ENCODE data around the gene DGCR8. TPM values are rescaled to one million over a fixed set of nuclear protein-coding genes. Genes with fewer than 3 reads are reported as not detected.

Gene DGCR8
- 24.9 and 28.7 TPM in 2 replicates for total RNA-seq (2014; rRNA removed; shearing (Covaris generic))
- polyA plus RNA-seq (2016; fragmentation: Nextera tagmentation; extraction: Ambion mirVana), result 14.0 and 14.2 TPM in 2 replicates

DNA sequence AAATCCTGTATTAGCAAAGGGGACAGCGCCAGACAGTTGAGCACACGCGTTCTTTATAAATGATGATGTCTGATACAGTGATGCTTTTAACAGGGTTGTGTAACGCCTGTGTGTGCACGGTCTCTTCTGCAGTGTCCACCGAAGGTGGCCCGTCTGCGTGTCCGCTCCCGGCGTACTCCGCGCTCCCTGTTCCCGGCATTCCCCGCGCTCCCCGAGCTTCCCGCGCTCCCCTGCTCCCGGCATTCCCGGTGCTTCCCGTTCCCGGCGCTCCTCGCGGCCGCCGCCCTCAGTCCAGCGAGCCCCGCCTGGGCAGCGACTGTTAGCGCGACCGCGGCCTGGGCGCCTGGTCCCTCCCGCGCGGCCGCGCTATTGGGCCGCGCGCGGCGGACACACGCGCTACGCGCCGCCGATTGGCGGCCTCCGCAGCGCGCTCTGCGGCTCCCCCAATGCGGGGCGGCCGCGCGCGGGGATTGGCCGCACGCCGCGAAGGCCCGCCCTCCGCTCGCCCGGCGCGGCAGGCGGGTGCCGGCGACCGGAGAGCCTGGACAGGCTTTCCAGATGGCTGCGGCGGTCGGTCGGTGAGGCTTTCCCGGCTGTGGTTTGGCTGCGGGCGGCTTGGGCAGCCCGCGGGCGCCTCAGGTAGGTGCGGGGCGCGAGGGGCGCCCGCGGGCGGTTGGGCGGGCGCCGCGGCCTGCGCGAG is at the start of gene DGCR8:
Gene DGCR8, plus strand, starts transcription at position 497 of the 700 bp plus-strand sequence. CDS start 5,723 bp downstream, outside the sequence.
- peak within 1 kb of the TSS; percentile 83 for H3K4me2 ChIP-seq (ENCODE audit: unreplicated experiment)
- no peaks in the 10 kb centered on the region for H3K9me3 ChIP-seq (ENCODE audit: low read depth)
- no peaks in the 10 kb centered on the region for H3K9me2 ChIP-seq (ENCODE audit: insufficient read depth)
- peak within 1 kb of the TSS; percentile 81 for H2AFZ ChIP-seq
- H3K9ac ChIP-seq, result peak within 1 kb of the TSS; percentile 92
- in situ Hi-C loops (cut with MboI), result no loop called here
- peak within 1 kb of the TSS; percentile 85 for H3K27ac ChIP-seq
- peaks cover 7% of the 10 kb centered on the region for H3K4me1 ChIP-seq (ENCODE audit: insufficient read depth)
- 1 to 2% methylated on average over 49 to 71 of the region's 100 CpGs for WGBS, 2 experiments (ENCODE audit: low coverage in 1 of 2, low lambda C conversion rate in 2 of 2, missing lambda C conversion rate in 2 of 2)
- H3K36me3 ChIP-seq (ENCODE audit: low read depth), result no peaks in the 10 kb centered on the region
- peak; percentile 97 for DNase-seq
- H3K79me2 ChIP-seq (ENCODE audit: insufficient read depth), result peaks cover 45% of the 10 kb centered on the region
- peaks cover 22% of the 10 kb centered on the region for H3F3A ChIP-seq (ENCODE audit: insufficient read depth)
- peaks cover 9% of the 10 kb centered on the region; the same call in 1 of the 2 replicates for H4K20me1 ChIP-seq (ENCODE audit: insufficient read depth)
- H3K4me3 ChIP-seq, result peak within 1 kb of the TSS; percentile 79
- TF ChIP-seq EZH2 (IDR thresholded peaks at IDR 0.05; ENCODE audit: insufficient read depth, poor library complexity, severe bottlenecking) (no peak), EZH2phosphoT487 (IDR thresholded peaks at IDR 0.05; ENCODE audit: insufficient read depth, low read depth) (no peak)
- H3K27me3 ChIP-seq (replicated peaks; ENCODE audit: insufficient read depth), result no peaks in the 10 kb centered on the region

DNA sequence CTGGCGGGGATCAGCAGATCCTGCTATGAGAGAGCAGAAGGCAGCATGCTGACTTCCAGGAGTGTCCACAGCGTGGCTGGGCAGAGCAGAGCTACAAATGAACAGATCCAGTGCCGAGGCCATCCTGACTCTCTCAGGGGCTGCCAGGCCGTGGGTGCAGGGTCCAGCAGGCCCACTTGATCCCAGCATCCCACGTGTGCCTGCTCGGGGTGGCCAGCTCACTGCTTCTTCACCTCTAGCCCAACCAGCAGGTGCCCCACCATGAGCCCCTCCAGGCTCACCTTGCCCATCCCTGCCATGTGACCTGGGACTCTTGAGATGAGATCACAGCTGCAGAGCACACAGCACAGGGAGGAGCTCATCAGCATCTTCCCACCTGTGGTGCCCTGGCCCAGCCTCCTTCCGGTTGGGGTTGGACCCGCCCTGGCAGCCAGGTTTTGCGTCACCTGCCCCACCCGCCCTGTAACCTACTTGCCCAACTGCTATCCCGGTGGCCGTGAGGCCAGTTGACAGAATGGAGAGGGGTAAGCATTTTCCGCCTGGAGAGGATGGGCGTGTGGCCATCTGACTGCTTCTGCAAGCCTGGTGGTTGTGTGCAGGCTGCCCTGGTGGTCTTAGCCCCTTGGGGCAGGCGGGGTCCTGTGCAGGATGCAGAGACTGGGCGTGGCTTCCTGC is 48.2 kb upstream of the DGCR8 start:
- no peak for DNase-seq
- Histone ChIP-seq H3K79me2 (ENCODE audit: insufficient read depth) (peaks cover 58% of the 10 kb centered on the region), H3K27me3 (replicated peaks; ENCODE audit: insufficient read depth) (no peaks in the 10 kb centered on the region), H2AFZ (no peak overlapping the region), H3K9me3 (ENCODE audit: low read depth) (no peaks in the 10 kb centered on the region), H3K27ac (no peak overlapping the region), H3K9ac (no peak overlapping the region), H3K4me2 (ENCODE audit: unreplicated experiment) (no peak overlapping the region), H3K36me3 (ENCODE audit: low read depth) (no peaks in the 10 kb centered on the region), H3K4me1 (ENCODE audit: insufficient read depth) (no peaks in the 10 kb centered on the region), H3F3A (ENCODE audit: insufficient read depth) (no peaks in the 10 kb centered on the region), H4K20me1 (ENCODE audit: insufficient read depth) (no peaks in the 10 kb centered on the region), H3K9me2 (ENCODE audit: insufficient read depth) (no peaks in the 10 kb centered on the region), H3K4me3 (no peak overlapping the region)
- WGBS, 2 experiments (ENCODE audit: low coverage in 1 of 2, low lambda C conversion rate in 2 of 2, missing lambda C conversion rate in 2 of 2), result 94 to 95% methylated on average over 16 of the region's 16 CpGs
- no peak for TF ChIP-seq EZH2 (IDR thresholded peaks at IDR 0.05; ENCODE audit: insufficient read depth, poor library complexity, severe bottlenecking)
- TF ChIP-seq EZH2phosphoT487 (IDR thresholded peaks at IDR 0.05; ENCODE audit: insufficient read depth, low read depth), result no peak
- in situ Hi-C loops (cut with MboI), result no loop called here

DNA sequence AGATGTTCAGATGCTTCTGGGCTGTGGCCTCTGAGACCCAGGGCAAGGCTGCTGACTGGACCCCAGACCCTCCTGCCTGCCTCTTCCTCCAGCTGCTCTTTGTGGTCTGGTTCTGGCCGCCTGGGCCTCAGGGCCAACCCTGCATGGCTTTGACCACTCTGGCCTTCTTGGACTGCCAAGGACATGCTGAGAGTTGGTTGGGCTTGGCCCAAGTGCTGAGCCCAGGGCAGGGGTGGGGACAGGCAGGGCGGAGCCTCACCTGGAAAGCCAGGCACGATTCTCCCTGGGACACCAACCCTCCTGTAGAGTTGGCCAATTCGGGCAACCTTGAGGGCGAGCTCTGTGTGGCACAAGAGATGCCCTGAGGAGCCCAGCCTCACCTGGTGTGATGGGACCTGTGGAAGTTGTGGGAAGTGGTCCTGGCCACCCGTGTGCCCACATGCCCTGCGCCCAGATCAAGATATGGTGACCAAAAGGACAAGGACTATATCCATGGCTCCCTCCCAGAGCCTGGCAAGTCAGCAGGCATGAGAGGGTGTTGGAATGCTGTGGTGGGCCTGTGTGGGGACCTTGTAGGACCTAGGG is 47.5 kb upstream of the DGCR8 start:
- Histone ChIP-seq H3K79me2 (ENCODE audit: insufficient read depth) (peaks cover 52% of the 10 kb centered on the region), H3F3A (ENCODE audit: insufficient read depth) (no peaks in the 10 kb centered on the region), H4K20me1 (ENCODE audit: insufficient read depth) (no peaks in the 10 kb centered on the region), H3K4me2 (ENCODE audit: unreplicated experiment) (no peak overlapping the region), H3K4me1 (ENCODE audit: insufficient read depth) (no peaks in the 10 kb centered on the region), H3K9me3 (ENCODE audit: low read depth) (no peaks in the 10 kb centered on the region), H3K27ac (no peak overlapping the region), H3K9ac (no peak overlapping the region), H3K36me3 (ENCODE audit: low read depth) (no peaks in the 10 kb centered on the region), H3K27me3 (replicated peaks; ENCODE audit: insufficient read depth) (no peaks in the 10 kb centered on the region), H3K4me3 (no peak overlapping the region), H3K9me2 (ENCODE audit: insufficient read depth) (no peaks in the 10 kb centered on the region), H2AFZ (no peak overlapping the region)
- no peak for DNase-seq
- WGBS, 2 experiments (ENCODE audit: low coverage in 1 of 2, low lambda C conversion rate in 2 of 2, missing lambda C conversion rate in 2 of 2), result 98 to 99% methylated on average over 7 of the region's 7 CpGs
- in situ Hi-C loops (cut with MboI), result no loop called here
- TF ChIP-seq EZH2 (IDR thresholded peaks at IDR 0.05; ENCODE audit: insufficient read depth, poor library complexity, severe bottlenecking) (no peak), EZH2phosphoT487 (IDR thresholded peaks at IDR 0.05; ENCODE audit: insufficient read depth, low read depth) (no peak)

DNA sequence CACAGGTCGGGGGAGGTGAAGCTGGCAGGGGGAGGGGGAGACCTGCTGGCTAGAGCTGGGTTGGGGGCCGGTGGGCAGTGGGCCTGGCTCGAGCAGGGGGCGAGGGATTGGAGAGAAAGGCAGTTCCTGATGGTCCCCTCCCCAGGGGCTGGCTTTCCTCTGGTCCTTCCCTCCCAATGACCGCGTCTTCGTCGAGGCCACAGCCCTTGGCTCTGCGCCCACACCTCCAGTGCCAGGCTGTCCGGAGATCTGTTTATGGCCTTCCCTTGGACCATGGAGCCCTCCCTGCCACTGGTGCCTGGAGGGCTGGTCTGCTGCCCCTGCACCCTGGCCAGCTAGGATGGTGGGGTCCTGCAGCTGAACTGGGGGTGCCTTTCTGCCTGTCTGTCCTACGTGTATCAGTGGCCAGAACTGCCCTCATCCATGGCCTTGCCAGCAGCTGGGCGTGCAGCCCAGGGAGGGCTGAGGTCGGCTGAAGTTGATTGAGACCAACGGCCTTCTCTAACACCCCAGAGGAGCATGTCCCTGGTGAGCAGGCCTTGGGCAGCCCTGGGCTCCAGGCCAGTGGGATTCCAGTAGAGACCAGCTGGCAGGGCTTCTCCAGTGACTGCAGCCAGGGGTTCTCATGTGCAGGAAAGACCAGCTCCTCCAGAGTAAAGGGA is 46.9 kb upstream of the DGCR8 start:
- 66 to 75% methylated on average over 6 to 12 of the region's 14 CpGs for WGBS, 2 experiments (ENCODE audit: low coverage in 1 of 2, low lambda C conversion rate in 2 of 2, missing lambda C conversion rate in 2 of 2)
- no peaks in the 10 kb centered on the region for H3K9me3 ChIP-seq (ENCODE audit: low read depth)
- peaks cover 49% of the 10 kb centered on the region for H3K79me2 ChIP-seq (ENCODE audit: insufficient read depth)
- no peak overlapping the region for H3K9ac ChIP-seq
- no peaks in the 10 kb centered on the region for H4K20me1 ChIP-seq (ENCODE audit: insufficient read depth)
- H3K36me3 ChIP-seq (ENCODE audit: low read depth), result no peaks in the 10 kb centered on the region
- DNase-seq, result no peak
- no peaks in the 10 kb centered on the region for H3F3A ChIP-seq (ENCODE audit: insufficient read depth)
- no peak overlapping the region for H3K27ac ChIP-seq
- in situ Hi-C loops (cut with MboI), result no loop called here
- no peak overlapping the region for H3K4me3 ChIP-seq
- H3K4me1 ChIP-seq (ENCODE audit: insufficient read depth), result no peaks in the 10 kb centered on the region
- no peak overlapping the region for H3K4me2 ChIP-seq (ENCODE audit: unreplicated experiment)
- H3K27me3 ChIP-seq (replicated peaks; ENCODE audit: insufficient read depth), result no peaks in the 10 kb centered on the region
- no peak overlapping the region for H2AFZ ChIP-seq
- H3K9me2 ChIP-seq (ENCODE audit: insufficient read depth), result no peaks in the 10 kb centered on the region
- TF ChIP-seq EZH2 (IDR thresholded peaks at IDR 0.05; ENCODE audit: insufficient read depth, poor library complexity, severe bottlenecking) (no peak), EZH2phosphoT487 (IDR thresholded peaks at IDR 0.05; ENCODE audit: insufficient read depth, low read depth) (no peak)

Data from GM23248 (cell line).